ENCODE results near the gene RTL5. TPM values are rescaled to one million over a fixed set of nuclear protein-coding genes. Genes with fewer than 3 reads are reported as not detected.

The RTL5 gene
- total and polyA plus RNA-seq, 4 donors = 0.32 to 1.9 (median 0.96) TPM

DNA sequence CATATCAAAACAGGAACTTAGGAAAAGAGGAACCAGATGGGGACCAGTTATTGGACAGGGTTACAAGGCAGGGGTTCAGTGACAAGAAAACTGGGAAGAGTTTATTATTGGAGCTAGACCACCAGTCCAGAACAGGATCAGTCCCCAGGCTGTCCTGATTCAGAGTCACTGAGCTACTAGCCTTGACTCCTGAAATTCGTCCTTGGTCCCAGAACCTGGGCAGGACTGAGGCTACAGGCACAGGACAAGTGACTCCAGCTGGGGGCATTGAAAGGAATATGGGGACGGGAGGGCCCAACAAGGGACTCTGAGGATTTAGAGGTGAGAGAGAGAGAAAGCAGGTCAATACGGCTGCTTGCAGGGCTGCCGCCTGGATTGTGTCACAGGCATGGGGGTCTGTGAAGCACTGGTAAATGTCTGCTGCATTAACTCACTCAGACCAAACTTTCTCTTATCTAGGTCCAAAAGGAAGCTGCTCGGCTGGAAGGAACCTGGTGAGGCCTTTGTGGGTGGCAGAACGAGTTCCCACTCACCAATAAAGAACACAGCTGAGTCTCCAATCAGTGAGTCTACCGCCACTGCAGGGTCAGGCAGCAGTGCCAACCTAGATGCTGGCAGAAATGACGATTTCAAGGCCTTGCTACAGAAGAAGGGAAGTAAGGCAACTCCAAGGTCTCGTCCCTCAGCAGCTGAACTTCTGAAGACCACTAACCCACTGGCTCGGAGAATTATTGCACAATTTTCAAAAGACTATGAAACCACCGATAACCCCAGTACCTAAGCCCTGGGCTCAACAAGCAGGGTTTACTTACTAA is 11.3 kb upstream of the RTL5 start:
- TF ChIP-seq EGR1 (IDR thresholded peaks at IDR 0.05; ENCODE audit: low read depth in 2 of 2) = no peak
- TF ChIP-seq RXRA (IDR thresholded peaks at IDR 0.05) = no peak
- TF ChIP-seq HNF4A (conservative IDR thresholded peaks at IDR 0.05) = no peak
- TF ChIP-seq, protein P1, sequence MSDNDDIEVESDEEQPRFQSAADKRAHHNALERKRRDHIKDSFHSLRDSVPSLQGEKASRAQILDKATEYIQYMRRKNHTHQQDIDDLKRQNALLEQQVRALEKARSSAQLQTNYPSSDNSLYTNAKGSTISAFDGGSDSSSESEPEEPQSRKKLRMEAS (IDR thresholded peaks at IDR 0.05) = no peak
- TF ChIP-seq JUND (IDR thresholded peaks at IDR 0.05) = no peak
- TF ChIP-seq YY1 (IDR thresholded peaks at IDR 0.05) = no peak
- TF ChIP-seq SP1 (IDR thresholded peaks at IDR 0.05) = no peak
- TF ChIP-seq FOXA1 (IDR thresholded peaks at IDR 0.05) = no peak
- TF ChIP-seq TAF1 (conservative IDR thresholded peaks at IDR 0.05) = no peak
- TF ChIP-seq, protein P2, sequence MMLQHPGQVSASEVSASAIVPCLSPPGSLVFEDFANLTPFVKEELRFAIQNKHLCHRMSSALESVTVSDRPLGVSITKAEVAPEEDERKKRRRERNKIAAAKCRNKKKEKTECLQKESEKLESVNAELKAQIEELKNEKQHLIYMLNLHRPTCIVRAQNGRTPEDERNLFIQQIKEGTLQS (IDR thresholded peaks at IDR 0.05) = no peak
- no peak for TF ChIP-seq HNF4G (IDR thresholded peaks at IDR 0.05)
- no peak for TF ChIP-seq RAD21 (IDR thresholded peaks at IDR 0.05)
- TF ChIP-seq NR2F2 (IDR thresholded peaks at IDR 0.05) = no peak
- TF ChIP-seq FOXA2 (IDR thresholded peaks at IDR 0.05) = no peak
- no peak for TF ChIP-seq GABPA (IDR thresholded peaks at IDR 0.05 in 1 of 2, conservative IDR thresholded peaks at IDR 0.05 in 1 of 2)
- TF ChIP-seq, protein P3, sequence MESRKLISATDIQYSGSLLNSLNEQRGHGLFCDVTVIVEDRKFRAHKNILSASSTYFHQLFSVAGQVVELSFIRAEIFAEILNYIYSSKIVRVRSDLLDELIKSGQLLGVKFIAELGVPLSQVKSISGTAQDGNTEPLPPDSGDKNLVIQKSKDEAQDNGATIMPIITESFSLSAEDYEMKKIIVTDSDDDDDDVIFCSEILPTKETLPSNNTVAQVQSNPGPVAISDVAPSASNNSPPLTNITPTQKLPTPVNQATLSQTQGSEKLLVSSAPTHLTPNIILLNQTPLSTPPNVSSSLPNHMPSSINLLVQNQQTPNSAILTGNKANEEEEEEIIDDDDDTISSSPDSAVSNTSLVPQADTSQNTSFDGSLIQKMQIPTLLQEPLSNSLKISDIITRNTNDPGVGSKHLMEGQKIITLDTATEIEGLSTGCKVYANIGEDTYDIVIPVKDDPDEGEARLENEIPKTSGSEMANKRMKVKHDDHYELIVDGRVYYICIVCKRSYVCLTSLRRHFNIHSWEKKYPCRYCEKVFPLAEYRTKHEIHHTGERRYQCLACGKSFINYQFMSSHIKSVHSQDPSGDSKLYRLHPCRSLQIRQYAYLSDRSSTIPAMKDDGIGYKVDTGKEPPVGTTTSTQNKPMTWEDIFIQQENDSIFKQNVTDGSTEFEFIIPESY (IDR thresholded peaks at IDR 0.05) = no peak
- TF ChIP-seq, protein P4, sequence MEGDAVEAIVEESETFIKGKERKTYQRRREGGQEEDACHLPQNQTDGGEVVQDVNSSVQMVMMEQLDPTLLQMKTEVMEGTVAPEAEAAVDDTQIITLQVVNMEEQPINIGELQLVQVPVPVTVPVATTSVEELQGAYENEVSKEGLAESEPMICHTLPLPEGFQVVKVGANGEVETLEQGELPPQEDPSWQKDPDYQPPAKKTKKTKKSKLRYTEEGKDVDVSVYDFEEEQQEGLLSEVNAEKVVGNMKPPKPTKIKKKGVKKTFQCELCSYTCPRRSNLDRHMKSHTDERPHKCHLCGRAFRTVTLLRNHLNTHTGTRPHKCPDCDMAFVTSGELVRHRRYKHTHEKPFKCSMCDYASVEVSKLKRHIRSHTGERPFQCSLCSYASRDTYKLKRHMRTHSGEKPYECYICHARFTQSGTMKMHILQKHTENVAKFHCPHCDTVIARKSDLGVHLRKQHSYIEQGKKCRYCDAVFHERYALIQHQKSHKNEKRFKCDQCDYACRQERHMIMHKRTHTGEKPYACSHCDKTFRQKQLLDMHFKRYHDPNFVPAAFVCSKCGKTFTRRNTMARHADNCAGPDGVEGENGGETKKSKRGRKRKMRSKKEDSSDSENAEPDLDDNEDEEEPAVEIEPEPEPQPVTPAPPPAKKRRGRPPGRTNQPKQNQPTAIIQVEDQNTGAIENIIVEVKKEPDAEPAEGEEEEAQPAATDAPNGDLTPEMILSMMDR (IDR thresholded peaks at IDR 0.05; ENCODE audit: low read depth, low read length, missing input control) = no peak
- TF ChIP-seq, protein P5, sequence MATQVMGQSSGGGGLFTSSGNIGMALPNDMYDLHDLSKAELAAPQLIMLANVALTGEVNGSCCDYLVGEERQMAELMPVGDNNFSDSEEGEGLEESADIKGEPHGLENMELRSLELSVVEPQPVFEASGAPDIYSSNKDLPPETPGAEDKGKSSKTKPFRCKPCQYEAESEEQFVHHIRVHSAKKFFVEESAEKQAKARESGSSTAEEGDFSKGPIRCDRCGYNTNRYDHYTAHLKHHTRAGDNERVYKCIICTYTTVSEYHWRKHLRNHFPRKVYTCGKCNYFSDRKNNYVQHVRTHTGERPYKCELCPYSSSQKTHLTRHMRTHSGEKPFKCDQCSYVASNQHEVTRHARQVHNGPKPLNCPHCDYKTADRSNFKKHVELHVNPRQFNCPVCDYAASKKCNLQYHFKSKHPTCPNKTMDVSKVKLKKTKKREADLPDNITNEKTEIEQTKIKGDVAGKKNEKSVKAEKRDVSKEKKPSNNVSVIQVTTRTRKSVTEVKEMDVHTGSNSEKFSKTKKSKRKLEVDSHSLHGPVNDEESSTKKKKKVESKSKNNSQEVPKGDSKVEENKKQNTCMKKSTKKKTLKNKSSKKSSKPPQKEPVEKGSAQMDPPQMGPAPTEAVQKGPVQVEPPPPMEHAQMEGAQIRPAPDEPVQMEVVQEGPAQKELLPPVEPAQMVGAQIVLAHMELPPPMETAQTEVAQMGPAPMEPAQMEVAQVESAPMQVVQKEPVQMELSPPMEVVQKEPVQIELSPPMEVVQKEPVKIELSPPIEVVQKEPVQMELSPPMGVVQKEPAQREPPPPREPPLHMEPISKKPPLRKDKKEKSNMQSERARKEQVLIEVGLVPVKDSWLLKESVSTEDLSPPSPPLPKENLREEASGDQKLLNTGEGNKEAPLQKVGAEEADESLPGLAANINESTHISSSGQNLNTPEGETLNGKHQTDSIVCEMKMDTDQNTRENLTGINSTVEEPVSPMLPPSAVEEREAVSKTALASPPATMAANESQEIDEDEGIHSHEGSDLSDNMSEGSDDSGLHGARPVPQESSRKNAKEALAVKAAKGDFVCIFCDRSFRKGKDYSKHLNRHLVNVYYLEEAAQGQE (IDR thresholded peaks at IDR 0.05) = no peak
- H3K4me1 ChIP-seq (ENCODE audit: control insufficient read depth in 4 of 4, insufficient read depth in 4 of 4, low read length in 3 of 4) = no peaks in the 10 kb centered on the region
- DNase-seq (ENCODE audit: low spot score) = no peak
- H3K4me3 ChIP-seq (ENCODE audit: low read depth in 1 of 3, low read length in 3 of 3) = no peak overlapping the region
- no peak overlapping the region for H3K27ac ChIP-seq (ENCODE audit: low read depth in 1 of 2, low read length in 2 of 2)
- no peak overlapping the region for H3K9ac ChIP-seq (ENCODE audit: low read depth in 1 of 2, low read length in 2 of 2)
- H3K27me3 ChIP-seq (ENCODE audit: control insufficient read depth in 4 of 4, insufficient read depth in 4 of 4, low read length in 3 of 4) = no peaks in the 10 kb centered on the region
- H3K36me3 ChIP-seq (ENCODE audit: control insufficient read depth in 4 of 4, insufficient read depth in 3 of 4, low read depth in 1 of 4, low read length in 3 of 4) = no peaks in the 10 kb centered on the region
- 78% methylated on average over 11 of the region's 11 CpGs for WGBS
- H3K9me3 ChIP-seq (ENCODE audit: control insufficient read depth in 4 of 4, low read length in 3 of 4) = no peaks in the 10 kb centered on the region
